ENCODE results near the gene SPINK4. TPM values are rescaled to one million over a fixed set of nuclear protein-coding genes. Genes with fewer than 3 reads are reported as not detected.

The SPINK4 gene
- total RNA-seq, 3 donors from 2014 or later, result not detected

DNA sequence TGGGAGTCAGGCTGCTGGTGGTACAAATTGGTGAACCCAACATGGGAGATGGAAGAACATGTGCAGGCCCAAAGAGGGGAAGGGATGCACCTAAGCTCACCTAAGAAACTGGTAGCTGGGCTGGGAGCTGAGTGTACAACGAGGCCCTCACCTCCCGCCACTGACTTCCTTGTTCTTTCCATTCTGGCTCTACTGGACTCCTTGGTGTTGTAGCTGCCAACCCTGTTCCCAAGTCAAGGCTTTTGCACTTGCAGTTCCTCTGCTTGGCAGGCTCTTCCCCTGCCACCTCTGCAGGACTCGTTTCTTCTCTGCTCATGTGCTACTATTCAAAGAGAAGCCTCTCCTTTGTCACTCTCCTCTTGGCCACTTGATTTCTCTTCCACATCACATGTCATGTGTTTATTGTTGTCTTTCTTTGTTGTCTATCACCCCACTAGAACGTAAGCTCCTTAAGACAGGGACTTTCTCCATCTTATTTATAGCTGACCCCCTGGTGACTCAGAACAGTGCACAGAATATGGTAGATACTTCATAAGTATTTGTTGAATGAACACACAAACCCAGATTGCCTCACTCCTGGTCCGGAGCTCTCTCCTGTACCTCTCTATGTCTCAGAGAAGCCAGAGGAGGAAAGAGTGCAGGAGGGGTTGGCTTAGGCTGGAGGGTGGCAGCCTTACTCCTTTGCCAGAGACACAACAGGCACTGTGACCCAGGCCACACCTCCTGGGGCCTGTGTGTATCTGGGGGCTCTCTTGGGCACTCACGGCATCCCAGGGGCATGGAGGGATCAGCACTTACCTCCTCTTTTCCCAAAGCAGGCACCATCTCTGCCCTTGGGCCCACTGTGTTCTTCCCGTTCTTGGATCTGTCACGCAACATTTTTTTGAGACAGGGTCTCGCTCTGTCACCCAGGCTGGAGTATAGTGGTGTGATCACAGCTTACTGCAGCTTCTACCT is 5.2 kb upstream of the SPINK4 start:
- DNase-seq (ENCODE audit: low spot score in 2 of 2), result no peak
- TF ChIP-seq, protein P1, sequence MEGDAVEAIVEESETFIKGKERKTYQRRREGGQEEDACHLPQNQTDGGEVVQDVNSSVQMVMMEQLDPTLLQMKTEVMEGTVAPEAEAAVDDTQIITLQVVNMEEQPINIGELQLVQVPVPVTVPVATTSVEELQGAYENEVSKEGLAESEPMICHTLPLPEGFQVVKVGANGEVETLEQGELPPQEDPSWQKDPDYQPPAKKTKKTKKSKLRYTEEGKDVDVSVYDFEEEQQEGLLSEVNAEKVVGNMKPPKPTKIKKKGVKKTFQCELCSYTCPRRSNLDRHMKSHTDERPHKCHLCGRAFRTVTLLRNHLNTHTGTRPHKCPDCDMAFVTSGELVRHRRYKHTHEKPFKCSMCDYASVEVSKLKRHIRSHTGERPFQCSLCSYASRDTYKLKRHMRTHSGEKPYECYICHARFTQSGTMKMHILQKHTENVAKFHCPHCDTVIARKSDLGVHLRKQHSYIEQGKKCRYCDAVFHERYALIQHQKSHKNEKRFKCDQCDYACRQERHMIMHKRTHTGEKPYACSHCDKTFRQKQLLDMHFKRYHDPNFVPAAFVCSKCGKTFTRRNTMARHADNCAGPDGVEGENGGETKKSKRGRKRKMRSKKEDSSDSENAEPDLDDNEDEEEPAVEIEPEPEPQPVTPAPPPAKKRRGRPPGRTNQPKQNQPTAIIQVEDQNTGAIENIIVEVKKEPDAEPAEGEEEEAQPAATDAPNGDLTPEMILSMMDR (IDR thresholded peaks at IDR 0.05), result no peak
- no peak for TF ChIP-seq POLR2A (IDR thresholded peaks at IDR 0.05)
- no peak overlapping the region for H3K4me3 ChIP-seq
- H3K27me3 ChIP-seq, result no peaks in the 10 kb centered on the region
- peak overlapping the region; percentile 79 to 82 for H3K27ac ChIP-seq
- no peaks in the 10 kb centered on the region for H3K9me3 ChIP-seq
- intact Hi-C loops (cut with DNase I; ENCODE audit: low total_unique reads), result loop anchor here (5.0 kb wide), 1 partner anchor 62 kb away; no protein-coding TSS in a partner anchor
- H3K36me3 ChIP-seq, result no peaks in the 10 kb centered on the region
- H3K4me1 ChIP-seq, result no peaks in the 10 kb centered on the region

DNA sequence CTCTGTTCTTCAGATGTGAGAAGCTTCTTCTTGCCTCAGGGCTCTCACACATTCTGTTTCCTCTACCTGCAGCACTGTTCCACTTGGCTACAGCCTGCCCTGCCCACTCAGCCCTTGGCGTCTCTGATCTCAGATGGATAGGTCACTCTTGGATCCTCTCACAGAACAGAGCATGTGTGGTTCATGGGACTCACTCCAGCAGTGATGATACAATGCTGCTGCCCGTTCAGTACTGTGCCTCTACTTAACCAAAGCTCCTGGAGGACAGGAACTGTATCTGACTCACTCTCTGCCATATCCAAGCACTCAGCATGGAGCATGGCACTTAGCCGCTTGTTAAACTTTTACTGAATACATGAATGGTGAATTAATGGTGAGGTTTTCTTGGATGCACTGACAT is 3.4 kb upstream of the SPINK4 start:
- H3K27me3 ChIP-seq, result no peaks in the 10 kb centered on the region
- no peak overlapping the region for H3K27ac ChIP-seq
- no peaks in the 10 kb centered on the region for H3K9me3 ChIP-seq
- TF ChIP-seq POLR2A (IDR thresholded peaks at IDR 0.05) (no peak), POLR2AphosphoS5 (IDR thresholded peaks at IDR 0.05) (no peak)
- TF ChIP-seq, protein P1 (IDR thresholded peaks at IDR 0.05), result no peak
- H3K4me1 ChIP-seq, result no peaks in the 10 kb centered on the region
- intact Hi-C loops (cut with DNase I; ENCODE audit: low total_unique reads), result no loop called here
- DNase-seq (ENCODE audit: low spot score in 2 of 2), result no peak
- no peak overlapping the region for H3K4me3 ChIP-seq
- H3K36me3 ChIP-seq, result no peaks in the 10 kb centered on the region

DNA sequence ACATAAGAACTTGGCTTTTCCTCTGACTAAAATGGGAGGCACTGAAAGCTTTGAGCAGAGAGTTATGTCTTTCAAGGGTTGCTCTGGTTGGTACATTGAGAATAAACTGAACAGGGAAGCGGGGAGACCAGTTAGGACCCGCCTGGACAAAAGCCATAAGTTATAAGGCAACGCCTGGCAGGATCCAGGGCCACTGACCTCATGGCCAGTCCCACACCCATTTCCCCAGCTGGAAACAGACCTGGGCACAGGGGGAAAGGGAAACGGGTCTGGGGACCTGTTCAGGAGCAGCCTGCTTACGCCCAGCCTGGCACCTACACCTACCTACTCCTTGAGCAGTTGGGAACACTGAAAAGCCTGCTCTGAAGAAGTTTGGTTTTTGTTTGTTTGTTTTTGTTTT is 1.3 kb downstream of the SPINK4 start:
- Histone ChIP-seq H3K36me3 (no peaks in the 10 kb centered on the region), H3K9me3 (no peaks in the 10 kb centered on the region), H3K27me3 (no peaks in the 10 kb centered on the region), H3K4me3 (no peak overlapping the region), H3K27ac (no peak overlapping the region), H3K4me1 (no peaks in the 10 kb centered on the region)
- TF ChIP-seq, protein P1 (IDR thresholded peaks at IDR 0.05), result no peak
- no peak for TF ChIP-seq POLR2A (IDR thresholded peaks at IDR 0.05)
- TF ChIP-seq POLR2AphosphoS5 (IDR thresholded peaks at IDR 0.05), result no peak
- no peak for DNase-seq (ENCODE audit: low spot score in 2 of 2)
- intact Hi-C loops (cut with DNase I; ENCODE audit: low total_unique reads), result no loop called here

DNA sequence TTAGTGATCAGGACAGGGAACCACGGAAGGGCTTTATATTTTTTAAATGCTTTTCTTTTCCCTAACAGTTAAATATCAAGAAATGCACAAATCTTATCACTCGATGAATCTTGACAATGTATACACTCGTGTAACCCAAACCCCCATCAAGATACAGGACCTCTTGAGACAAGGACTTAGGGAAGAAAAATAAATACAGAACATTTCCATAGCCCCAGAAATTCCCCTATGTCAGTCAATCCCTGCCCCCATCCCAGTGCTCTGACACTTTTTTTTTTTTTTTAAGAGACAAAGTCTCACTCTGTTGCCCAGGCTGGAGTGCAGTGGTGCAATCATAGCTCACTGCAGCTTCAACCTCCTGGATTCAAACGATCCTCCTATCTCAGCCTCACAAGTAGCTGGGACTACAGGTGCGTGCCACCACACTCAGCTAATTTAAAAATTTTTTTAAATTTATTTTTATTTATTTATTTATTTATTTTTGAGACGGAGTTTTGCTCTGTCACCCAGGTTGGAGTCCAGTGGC is 2.7 kb downstream of the SPINK4 start:
- TF ChIP-seq POLR2A (IDR thresholded peaks at IDR 0.05), result no peak
- TF ChIP-seq, protein P1 (IDR thresholded peaks at IDR 0.05), result no peak
- no peak for TF ChIP-seq POLR2AphosphoS5 (IDR thresholded peaks at IDR 0.05)
- no peak for DNase-seq (ENCODE audit: low spot score in 2 of 2)
- no peak overlapping the region for H3K4me3 ChIP-seq
- no peaks in the 10 kb centered on the region for H3K27me3 ChIP-seq
- H3K9me3 ChIP-seq, result no peaks in the 10 kb centered on the region
- H3K36me3 ChIP-seq, result no peaks in the 10 kb centered on the region
- H3K27ac ChIP-seq, result no peak overlapping the region
- intact Hi-C loops (cut with DNase I; ENCODE audit: low total_unique reads), result no loop called here
- H3K4me1 ChIP-seq, result no peaks in the 10 kb centered on the region

DNA sequence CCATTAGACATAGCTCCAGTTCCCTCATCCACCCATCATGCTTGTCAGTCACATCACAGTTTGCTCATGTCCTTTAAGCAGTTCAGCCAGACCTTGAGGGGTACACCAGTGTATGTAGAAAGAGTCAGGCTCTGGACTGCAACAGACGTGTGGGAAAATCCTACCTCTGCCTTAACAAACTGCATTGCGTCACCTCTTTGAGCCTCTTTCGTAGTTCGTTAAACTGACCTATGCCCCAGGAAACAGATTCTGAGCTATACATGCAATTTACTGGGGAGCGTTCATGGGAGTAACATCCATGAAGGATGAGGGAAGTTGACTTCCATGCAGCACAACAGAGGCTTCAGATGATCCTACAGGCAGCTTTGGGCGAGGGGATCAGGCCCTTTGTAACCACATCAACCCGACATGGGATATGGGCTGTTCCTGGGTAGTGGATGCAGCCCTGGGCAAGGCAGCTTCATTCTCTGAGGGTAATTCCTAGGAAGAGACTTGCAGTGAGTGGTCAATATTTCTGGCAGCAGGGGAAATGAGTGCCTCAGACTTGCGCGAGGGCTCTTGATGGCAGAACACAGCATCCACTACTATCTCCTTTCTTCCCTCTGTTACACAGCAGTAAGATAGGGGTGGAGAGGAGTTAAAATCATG is 4.3 kb downstream of the SPINK4 start:
- Histone ChIP-seq H3K27ac (no peak overlapping the region), H3K4me1 (no peaks in the 10 kb centered on the region), H3K36me3 (no peaks in the 10 kb centered on the region), H3K27me3 (no peaks in the 10 kb centered on the region), H3K4me3 (no peak overlapping the region), H3K9me3 (no peaks in the 10 kb centered on the region)
- TF ChIP-seq, protein P1 (IDR thresholded peaks at IDR 0.05), result no peak
- no peak for TF ChIP-seq POLR2A (IDR thresholded peaks at IDR 0.05)
- intact Hi-C loops (cut with DNase I; ENCODE audit: low total_unique reads), result no loop called here
- no peak for DNase-seq (ENCODE audit: low spot score in 2 of 2)
